HepG2 (cell line): Measurements from ENCODE around the gene LRRC4C. TPM values are rescaled to one million over a fixed set of nuclear protein-coding genes. Genes with fewer than 3 reads are reported as not detected.

ENCODE experiments used
- ATAC-seq: fragments of 200-7000 bp; cut with Tn5 transposase; 3 replicates; pipeline ENCODE4 v1.9.1; 2020; ENCODE audit warnings: mild to moderate bottlenecking, moderate library complexity
- BruUV-seq: library from RNA; stranded (reverse); fragments of 400-500 nt; replicated peaks from 2 replicates; lab custom pipeline; 2021; lab: Mats Ljungman, UMichigan
- CTCF ChIA-PET: fragments of 300-600 bp; formaldehyde crosslinking; extraction: SDS; loops from one replicate; lab custom pipeline; 2021; ENCODE audit warnings: low total read pairs, inconsistent platforms, low intra/inter-chr PET ratio; lab: Yijun Ruan, JAX
- POLR2A ChIA-PET: fragments of 350-600 bp; sonication (Branson Sonifier 250); formaldehyde crosslinking; loops from one replicate; lab custom pipeline; 2020; ENCODE audit warnings: antibody characterized with exemption, inconsistent platforms; lab: Yijun Ruan, JAX
- DNase-seq: peaks from one replicate; pipeline ENCODE4 v3.0.0-alpha.2; 2015; ENCODE audit warnings: low spot score
- FAIRE-seq: peaks from 3 replicates; lab custom pipeline; 2011; peaks lifted over from hg19 to GRCh38; lab: Jason Lieb, UNC
- H2AFZ ChIP-seq: one replicate; pipeline ENCODE4 v1.6.1; 2011; ENCODE audit warnings: low read length, inconsistent platforms
- H3K27ac ChIP-seq: fragments of 300-600 bp; 3 replicates; pipeline ENCODE4 v1.8.0; 2011; ENCODE audit warnings: mixed run types, mild to moderate bottlenecking, mixed read lengths, low read length, inconsistent platforms; ENCODE audit not compliant: insufficient read depth; ENCODE audit errors: extremely low read length
- H3K27me3 ChIP-seq, 2 experiments: fragments of 200-600 bp in 1 of 2; 2 replicates in 1 of 2; 3 replicates in 1 of 2; pipeline versions ENCODE4 v1.6.0 to v1.8.0; 2011; ENCODE audit warnings: low read length in 2 of 2, mild to moderate bottlenecking in 2 of 2, moderate library complexity in 2 of 2, inconsistent platforms in 1 of 2; ENCODE audit not compliant: insufficient read depth in 2 of 2, control insufficient read depth in 1 of 2
- H3K36me3 ChIP-seq, 2 experiments: fragments of 200-600 bp in 1 of 2; replicated peaks in 1 of 2; 2 replicates in 1 of 2; 3 replicates in 1 of 2; pipeline versions ENCODE4 v1.5.1 to v1.8.0; 2011; ENCODE audit warnings: low read length in 2 of 2, inconsistent platforms in 1 of 2; ENCODE audit not compliant: insufficient read depth in 2 of 2, control insufficient read depth in 1 of 2
- H3K4me1 ChIP-seq: 2 replicates; pipeline ENCODE4 v1.5.1; 2012; ENCODE audit warnings: low read length, inconsistent platforms; ENCODE audit not compliant: insufficient read depth
- H3K4me2 ChIP-seq: 2 replicates; pipeline ENCODE4 v1.6.0; 2011; ENCODE audit warnings: low read depth, low read length, inconsistent platforms
- H3K4me3 ChIP-seq, 3 experiments: fragments of 200-600 bp in 1 of 3; sonication (generic), shearing (Covaris generic) in 1 of 3; replicated peaks in 1 of 3; 2 replicates each; pipeline ENCODE4 v1.5.1; 2011 to 2016; ENCODE audit warnings: low read length in 3 of 3, inconsistent platforms in 2 of 3, low read depth in 2 of 3, mild to moderate bottlenecking in 2 of 3, control low read depth in 1 of 3, mixed read lengths in 1 of 3; ENCODE audit not compliant: insufficient read depth in 1 of 3
- H3K79me2 ChIP-seq: one replicate; pipeline ENCODE4 v1.6.1; 2011; ENCODE audit warnings: low read length, inconsistent platforms; ENCODE audit not compliant: insufficient read depth
- H3K9ac ChIP-seq: 2 replicates; pipeline ENCODE4 v1.6.0; 2011; ENCODE audit warnings: mild to moderate bottlenecking, low read depth, low read length, inconsistent platforms; ENCODE audit not compliant: insufficient read depth
- H3K9me3 ChIP-seq: 2 replicates; pipeline ENCODE4 v1.5.1; 2012; ENCODE audit warnings: mild to moderate bottlenecking, low read length
- H4K20me1 ChIP-seq: 2 replicates; pipeline ENCODE4 v1.6.0; 2011; ENCODE audit warnings: inconsistent platforms, mild to moderate bottlenecking, low read length, moderate library complexity; ENCODE audit not compliant: insufficient read depth
- JUNB ChIP-seq: sonication (generic); formaldehyde crosslinking; IDR thresholded peaks from 2 replicates; pipeline ENCODE4 v1.8.0; 2022; ENCODE audit warnings: missing genetic modification reagents, mild to moderate bottlenecking, borderline replicate concordance
- KLF6 ChIP-seq: IDR thresholded peaks from 2 replicates; pipeline ENCODE4 v1.8.0; 2016; ENCODE audit warnings: missing biosample characterization, missing genetic modification reagents
- NFYB ChIP-seq: sonication (generic); formaldehyde crosslinking; IDR thresholded peaks from 2 replicates; pipeline ENCODE4 v1.4.0; 2020; ENCODE audit warnings: missing genetic modification reagents
- RBM22 ChIP-seq: fragments of 200-400 bp; formaldehyde crosslinking; optimal IDR thresholded peaks from 2 replicates; pipeline ENCODE3; 2017; ENCODE audit warnings: mild to moderate bottlenecking, low read length, moderate library complexity
- ZNF777 ChIP-seq: sonication (generic); formaldehyde crosslinking; IDR thresholded peaks from 2 replicates; pipeline ENCODE4 v1.4.0; 2020; ENCODE audit warnings: missing genetic modification reagents
- ZNF841 ChIP-seq: sonication (generic); formaldehyde crosslinking; IDR thresholded peaks from 2 replicates; pipeline ENCODE4 v1.8.1; 2023; ENCODE audit warnings: missing genetic modification reagents, borderline replicate concordance
- WGBS: methylation state at CpG from one replicate; pipeline ENCODE4 v1.1.6; 2017; ENCODE audit warnings: low lambda C conversion rate; 5-methylcytosine and 5-hydroxymethylcytosine counted together
- in situ Hi-C: cut with HindIII; loops from 2 replicates; pipeline ENCODE4 v1.10.0; 2017; ENCODE audit warnings: low pct_unique_long_range_greater_than_20kb; ENCODE audit not compliant: extremely low pct_ligation_motif_present
- intact Hi-C: fragments of 100-400 bp; cut with micrococcal nuclease; formaldehyde crosslinking; loops from one replicate; pipeline ENCODE4 v1.10.0; 2022; ENCODE audit not compliant: unreplicated experiment
- polyA plus RNA-seq, 8 experiments: library from polyadenylated mRNA; depleted of rRNA in 3 of 8; stranded (reverse) in 7 of 8; unstranded in 1 of 8; fragments of >200 nt; fragmentation: Illumina TruSeq in 4 of 8; extraction: Trizol in 4 of 8; gene quantifications; 2 replicates each; pipeline versions ENCODE4 v1.2.1 to v1.2.3, GENCODE V29; 2011 to 2016; ENCODE audit warnings: low read depth in 4 of 8, missing spikeins in 1 of 8, mixed read lengths in 1 of 8; ENCODE audit not compliant: insufficient read depth in 1 of 8
- total RNA-seq, 5 experiments: library from RNA; depleted of rRNA; stranded (reverse); fragments of >200 nt; fragmentation: Illumina TruSeq; extraction: Trizol; gene quantifications; 2 replicates each; pipeline ENCODE4 v1.2.3, GENCODE V29; 2016; ENCODE audit warnings: low read depth in 1 of 5
- TF ChIP-seq, protein P1 (sequence below): sonication (generic); formaldehyde crosslinking; IDR thresholded peaks from 2 replicates; pipeline ENCODE4 v1.4.0; 2020; ENCODE audit warnings: missing genetic modification reagents, mild to moderate bottlenecking, borderline replicate concordance
- TF ChIP-seq, protein P2 (sequence below): fragments of 450-650 bp; IDR thresholded peaks from 2 replicates; pipeline ENCODE4 v1.6.1; 2016

Gene LRRC4C
- total and polyA plus RNA-seq, 2 of the 13 experiments (the other 11 are each of a cell fraction or from before 2014, with no cell fraction given): not detected

DNA sequence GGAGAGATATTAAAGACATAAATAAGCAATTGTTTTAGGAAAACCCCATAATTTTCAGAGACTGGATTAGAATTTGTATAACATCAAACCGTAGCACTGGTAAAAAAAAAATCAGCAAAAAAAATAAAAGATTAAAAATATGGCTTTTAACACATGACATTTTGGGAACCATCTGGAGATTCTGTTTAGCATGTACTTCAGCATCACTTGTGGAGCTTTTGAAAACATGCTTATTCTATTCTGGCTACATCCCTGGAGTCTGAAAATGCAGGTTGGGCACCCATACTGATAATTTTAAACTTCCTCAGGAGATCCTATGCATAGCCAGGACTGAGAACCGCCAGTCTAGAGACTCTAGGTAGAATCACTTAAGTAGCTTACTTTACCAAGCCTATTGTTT lies 1190.9 kb downstream of the LRRC4C start:
- ATAC-seq: no peak
- ChIA-PET POLR2A (no interaction called here), CTCF (no interaction called here)
- no peaks in the 10 kb centered on the region for H3K9me3 ChIP-seq
- no peaks in the 10 kb centered on the region for H3K27me3 ChIP-seq
- H3K36me3 ChIP-seq: no peaks in the 10 kb centered on the region
- intact Hi-C loops (no loop called here), in situ Hi-C loops (no loop called here)
- FAIRE-seq: no peak
- H3K79me2 ChIP-seq: no peaks in the 10 kb centered on the region
- 1% methylated on average over 2 of the region's 2 CpGs for WGBS
- H3K27ac ChIP-seq: no peak overlapping the region
- no peaks in the 10 kb centered on the region for H3K4me1 ChIP-seq
- no peak overlapping the region for H3K4me2 ChIP-seq
- H2AFZ ChIP-seq: no peak overlapping the region
- no peak for TF ChIP-seq NFYB (CRISPR knock-in tag)
- no peak for TF ChIP-seq ZNF777 (CRISPR knock-in tag)
- TF ChIP-seq KLF6 (CRISPR knock-in tag): no peak
- TF ChIP-seq RBM22: no peak
- TF ChIP-seq, protein P1, sequence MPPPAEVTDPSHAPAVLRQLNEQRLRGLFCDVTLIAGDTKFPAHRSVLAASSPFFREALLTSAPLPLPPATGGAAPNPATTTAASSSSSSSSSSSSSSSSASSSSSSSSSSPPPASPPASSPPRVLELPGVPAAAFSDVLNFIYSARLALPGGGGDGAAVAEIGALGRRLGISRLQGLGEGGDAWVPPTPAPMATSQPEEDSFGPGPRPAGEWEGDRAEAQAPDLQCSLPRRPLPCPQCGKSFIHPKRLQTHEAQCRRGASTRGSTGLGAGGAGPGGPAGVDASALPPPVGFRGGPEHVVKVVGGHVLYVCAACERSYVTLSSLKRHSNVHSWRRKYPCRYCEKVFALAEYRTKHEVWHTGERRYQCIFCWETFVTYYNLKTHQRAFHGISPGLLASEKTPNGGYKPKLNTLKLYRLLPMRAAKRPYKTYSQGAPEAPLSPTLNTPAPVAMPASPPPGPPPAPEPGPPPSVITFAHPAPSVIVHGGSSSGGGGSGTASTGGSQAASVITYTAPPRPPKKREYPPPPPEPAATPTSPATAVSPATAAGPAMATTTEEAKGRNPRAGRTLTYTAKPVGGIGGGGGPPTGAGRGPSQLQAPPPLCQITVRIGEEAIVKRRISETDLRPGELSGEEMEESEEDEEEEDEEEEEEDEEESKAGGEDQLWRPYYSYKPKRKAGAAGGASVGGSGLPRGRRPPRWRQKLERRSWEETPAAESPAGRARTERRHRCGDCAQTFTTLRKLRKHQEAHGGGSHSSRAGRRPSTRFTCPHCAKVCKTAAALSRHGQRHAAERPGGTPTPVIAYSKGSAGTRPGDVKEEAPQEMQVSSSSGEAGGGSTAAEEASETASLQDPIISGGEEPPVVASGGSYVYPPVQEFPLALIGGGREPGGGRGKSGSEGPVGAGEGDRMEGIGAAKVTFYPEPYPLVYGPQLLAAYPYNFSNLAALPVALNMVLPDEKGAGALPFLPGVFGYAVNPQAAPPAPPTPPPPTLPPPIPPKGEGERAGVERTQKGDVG: no peak
- TF ChIP-seq, protein P2, sequence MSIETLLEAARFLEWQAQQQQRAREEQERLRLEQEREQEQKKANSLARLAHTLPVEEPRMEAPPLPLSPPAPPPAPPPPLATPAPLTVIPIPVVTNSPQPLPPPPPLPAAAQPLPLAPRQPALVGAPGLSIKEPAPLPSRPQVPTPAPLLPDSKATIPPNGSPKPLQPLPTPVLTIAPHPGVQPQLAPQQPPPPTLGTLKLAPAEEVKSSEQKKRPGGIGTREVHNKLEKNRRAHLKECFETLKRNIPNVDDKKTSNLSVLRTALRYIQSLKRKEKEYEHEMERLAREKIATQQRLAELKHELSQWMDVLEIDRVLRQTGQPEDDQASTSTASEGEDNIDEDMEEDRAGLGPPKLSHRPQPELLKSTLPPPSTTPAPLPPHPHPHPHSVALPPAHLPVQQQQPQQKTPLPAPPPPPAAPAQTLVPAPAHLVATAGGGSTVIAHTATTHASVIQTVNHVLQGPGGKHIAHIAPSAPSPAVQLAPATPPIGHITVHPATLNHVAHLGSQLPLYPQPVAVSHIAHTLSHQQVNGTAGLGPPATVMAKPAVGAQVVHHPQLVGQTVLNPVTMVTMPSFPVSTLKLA: no peak
- TF ChIP-seq JUNB (CRISPR knock-in tag): no peak
- TF ChIP-seq ZNF841 (CRISPR knock-in tag): no peak
- H3K4me3 ChIP-seq: no peak overlapping the region
- no TSS peak for BruUV-seq
- no peak overlapping the region for H3K9ac ChIP-seq
- no peak for DNase-seq
- H4K20me1 ChIP-seq: no peaks in the 10 kb centered on the region
